MCF 10A (cell line): ENCODE measurements around the gene SCARB1. TPM values are rescaled to one million over a fixed set of nuclear protein-coding genes. Genes with fewer than 3 reads are reported as not detected.

Experiments
- BruUV-seq: library from RNA; stranded (reverse); fragments of 400-500 nt; replicated peaks from 2 replicates; lab custom pipeline; 2021; lab: Mats Ljungman, UMichigan
- CTCF ChIA-PET: fragments of 300-600 bp; sonication (Branson Sonifier 250); formaldehyde crosslinking; extraction: SDS; loops from one replicate; lab custom pipeline; 2021; ENCODE audit warnings: antibody characterized with exemption, inconsistent platforms; lab: Yijun Ruan, JAX
- POLR2A ChIA-PET: fragments of 300-600, 350-650 bp; sonication (Branson Sonifier 250); formaldehyde crosslinking; extraction: SDS; loops from one replicate; lab custom pipeline; 2020; ENCODE audit warnings: antibody characterized with exemption, inconsistent platforms; lab: Yijun Ruan, JAX
- DNase-seq: peaks from one replicate; pipeline ENCODE4 v3.0.0-alpha.2; 2018; ENCODE audit not compliant: unreplicated experiment
- H3K27ac Mint-ChIP-seq: one replicate; pipeline ENCODE4 v1.8.0; 2022; ENCODE audit warnings: mild to moderate bottlenecking, low read depth, mixed read lengths; ENCODE audit not compliant: unreplicated experiment
- H3K27me3 Mint-ChIP-seq: one replicate; pipeline ENCODE4 v1.8.0; 2022; ENCODE audit warnings: mixed read lengths; ENCODE audit not compliant: insufficient read depth, unreplicated experiment
- H3K36me3 Mint-ChIP-seq: one replicate; pipeline ENCODE4 v1.8.0; 2022; ENCODE audit warnings: mild to moderate bottlenecking, moderate library complexity, mixed read lengths; ENCODE audit not compliant: insufficient read depth, unreplicated experiment
- H3K4me1 Mint-ChIP-seq: one replicate; pipeline ENCODE4 v1.8.0; 2022; ENCODE audit warnings: mixed read lengths; ENCODE audit not compliant: insufficient read depth, unreplicated experiment
- H3K4me3 Mint-ChIP-seq: one replicate; pipeline ENCODE4 v1.8.0; 2022; ENCODE audit warnings: mild to moderate bottlenecking, moderate library complexity, mixed read lengths; ENCODE audit not compliant: unreplicated experiment
- H3K9me3 Mint-ChIP-seq: one replicate; pipeline ENCODE4 v1.8.0; 2022; ENCODE audit warnings: mixed read lengths; ENCODE audit not compliant: unreplicated experiment
- CTCF ChIP-seq: fragments of 200-600 bp; IDR thresholded peaks from one replicate; pipeline ENCODE4 v1.8.0; 2022; ENCODE audit warnings: antibody characterized with exemption, mild to moderate bottlenecking; ENCODE audit not compliant: unreplicated experiment
- intact Hi-C: fragments of 100-400 bp; cut with micrococcal nuclease; formaldehyde crosslinking; loops from 2 replicates; pipeline ENCODE4 v1.14.1; 2022
- total RNA-seq: library from RNA; stranded (reverse); gene quantifications from 2 replicates; pipeline ENCODE4 v1.2.3, GENCODE V29; 2022

Gene SCARB1
- total RNA-seq, 1 experiment from 2014 or later = 71.0 TPM

- H3K4me3 Mint-ChIP-seq = no peak overlapping the region
- DNase-seq = no peak
- H3K4me1 Mint-ChIP-seq = peaks cover 30% of the 10 kb centered on the region
- CTCF ChIA-PET = interaction anchor here (1.0 kb wide), 1 partner anchor 84 kb away, joined by 3 read pairs; no protein-coding TSS in a partner anchor
- intact Hi-C loops = no loop called here
- POLR2A ChIA-PET = no interaction called here
- no TSS peak for BruUV-seq
- H3K36me3 Mint-ChIP-seq = peaks cover 21% of the 10 kb centered on the region
- no peaks in the 10 kb centered on the region for H3K27me3 Mint-ChIP-seq
- TF ChIP-seq CTCF = no peak
- no peak overlapping the region for H3K27ac Mint-ChIP-seq
- H3K9me3 Mint-ChIP-seq = no peaks in the 10 kb centered on the region
These were observed 9.0 kb downstream of the SCARB1 start for GRCh38 chr12:124854637-124855184.

- BruUV-seq = no TSS peak
- CTCF ChIA-PET = no interaction called here
These were observed 9.7 kb downstream of the SCARB1 start for GRCh38 chr12:124853781-124854636.

GRCh38 chr12:124852911-124853427, 10.7 kb downstream of the SCARB1 start:
- ChIA-PET CTCF (no interaction called here), POLR2A (interaction anchor here (0.6 to 1.1 kb wide), 5 partner anchors 10 to 110 kb away, joined by 4 to 7 read pairs (median 4); partner anchors contain the start of gene UBC)
- no peak for TF ChIP-seq CTCF
- Mint-ChIP-seq H3K4me3 (no peak overlapping the region), H3K27ac (peak overlapping the region; percentile 64), H3K36me3 (peaks cover 31% of the 10 kb centered on the region), H3K4me1 (peaks cover 30% of the 10 kb centered on the region), H3K27me3 (no peaks in the 10 kb centered on the region), H3K9me3 (no peaks in the 10 kb centered on the region)
- DNase-seq = no peak
- intact Hi-C loops = no loop called here
- no TSS peak for BruUV-seq

More at GRCh38 chr12:124853781-124854636, 9.7 kb downstream of the SCARB1 start:
- no peak for DNase-seq
- Mint-ChIP-seq H3K36me3 (peaks cover 28% of the 10 kb centered on the region), H3K4me3 (no peak overlapping the region), H3K27ac (peak overlapping the region; percentile 43), H3K4me1 (peaks cover 30% of the 10 kb centered on the region), H3K9me3 (no peaks in the 10 kb centered on the region), H3K27me3 (no peaks in the 10 kb centered on the region)
- TF ChIP-seq CTCF = no peak
- POLR2A ChIA-PET = no interaction called here
- intact Hi-C loops = no loop called here

- H3K4me3 Mint-ChIP-seq = no peak overlapping the region
- intact Hi-C loops = no loop called here
- no peaks in the 10 kb centered on the region for H3K9me3 Mint-ChIP-seq
- peaks cover 29% of the 10 kb centered on the region for H3K36me3 Mint-ChIP-seq
- CTCF ChIA-PET = no interaction called here
- TF ChIP-seq CTCF = no peak
- BruUV-seq = no TSS peak
- peak overlapping the region; percentile 64 for H3K27ac Mint-ChIP-seq
- H3K27me3 Mint-ChIP-seq = no peaks in the 10 kb centered on the region
- DNase-seq = no peak
- H3K4me1 Mint-ChIP-seq = peaks cover 30% of the 10 kb centered on the region
- POLR2A ChIA-PET = interaction anchor here (0.6 to 1.1 kb wide), 4 partner anchors 10 to 62 kb away, joined by 4 to 7 read pairs (median 5); partner anchors contain the start of gene UBC
These were observed 11.3 kb downstream of the SCARB1 start for GRCh38 chr12:124852329-124852831.
